SK-N-SH (cell line): ENCODE results near the gene DHX35. TPM values are rescaled to one million over a fixed set of nuclear protein-coding genes. Genes with fewer than 3 reads are reported as not detected.

Source experiments
- CTCF ChIA-PET: fragments of 300-600, 350-600 bp; formaldehyde crosslinking; extraction: SDS; loops from one replicate; lab custom pipeline; 2021; lab: Yijun Ruan, JAX
- POLR2A ChIA-PET: fragments of 350-600 bp; sonication (Branson Sonifier 250); formaldehyde crosslinking; extraction: SDS; loops from one replicate; lab custom pipeline; 2020; ENCODE audit warnings: antibody characterized with exemption, inconsistent platforms; lab: Yijun Ruan, JAX
- DNase-seq: peaks from one replicate; pipeline ENCODE4 v3.0.0; 2012
- H2AFZ ChIP-seq: fragments of 200-600 bp; sonication (generic); 2 replicates; pipeline ENCODE4 v1.8.1; 2016; ENCODE audit warnings: antibody characterized with exemption, mild to moderate bottlenecking, low read depth
- H3F3A ChIP-seq: fragments of 200-600 bp; sonication (generic); replicated peaks from 2 replicates; pipeline ENCODE3; 2016; ENCODE audit warnings: antibody characterized with exemption, mild to moderate bottlenecking; ENCODE audit not compliant: insufficient read depth
- H3K27ac ChIP-seq, 2 experiments: fragments of 200-500 bp in 1 of 2; fragments of 200-600 bp in 1 of 2; sonication (Bioruptor generic) in 1 of 2; sonication (generic), shearing (Covaris generic) in 1 of 2; 2 replicates each; pipeline versions ENCODE4 v1.5.1 to v1.6.1; 2014 to 2016; ENCODE audit warnings: low read depth in 2 of 2, inconsistent platforms in 1 of 2, low read length in 1 of 2, mild to moderate bottlenecking in 1 of 2, mixed read lengths in 1 of 2
- H3K27me3 ChIP-seq: fragments of 200-600 bp; sonication (generic), shearing (Covaris generic); 2 replicates; pipeline ENCODE4 v1.6.1; 2016; ENCODE audit warnings: mixed run types; ENCODE audit not compliant: insufficient read depth
- H3K36me3 ChIP-seq, 2 experiments: fragments of 200-500 bp in 1 of 2; fragments of 200-600 bp in 1 of 2; sonication (Bioruptor generic) in 1 of 2; sonication (generic) in 1 of 2; replicated peaks in 1 of 2; 2 replicates each; pipeline versions ENCODE3 to v1.5.1; 2014 to 2016; ENCODE audit warnings: low read length in 1 of 2, mild to moderate bottlenecking in 1 of 2; ENCODE audit not compliant: insufficient read depth in 2 of 2, control insufficient read depth in 1 of 2
- H3K4me1 ChIP-seq, 2 experiments: fragments of 200-500 bp in 1 of 2; fragments of 200-600 bp in 1 of 2; sonication (Bioruptor generic) in 1 of 2; sonication (generic), shearing (Covaris generic) in 1 of 2; 2 replicates each; pipeline versions ENCODE4 v1.5.1 to v1.6.1; 2014 to 2016; ENCODE audit warnings: low read depth in 1 of 2, low read length in 1 of 2, mixed run types in 1 of 2; ENCODE audit not compliant: insufficient read depth in 2 of 2, control insufficient read depth in 1 of 2
- H3K4me2 ChIP-seq: fragments of 200-600 bp; sonication (generic), shearing (Covaris generic); 2 replicates; pipeline ENCODE4 v1.6.1; 2017; ENCODE audit warnings: mixed run types
- H3K4me3 ChIP-seq, 2 experiments: fragments of 200-500 bp in 1 of 2; fragments of 200-600 bp in 1 of 2; sonication (Bioruptor generic) in 1 of 2; sonication (generic), shearing (Covaris generic) in 1 of 2; 2 replicates each; pipeline versions ENCODE4 v1.5.1 to v1.8.1; 2014 to 2016; ENCODE audit warnings: low read depth in 2 of 2, inconsistent platforms in 1 of 2, low read length in 1 of 2, mild to moderate bottlenecking in 1 of 2, mixed read lengths in 1 of 2, moderate library complexity in 1 of 2
- H3K79me2 ChIP-seq: fragments of 200-600 bp; sonication (generic); 2 replicates; pipeline ENCODE4 v1.8.1; 2017; ENCODE audit warnings: mild to moderate bottlenecking; ENCODE audit not compliant: insufficient read depth
- H3K9ac ChIP-seq: fragments of 200-600 bp; sonication (generic); 2 replicates; pipeline ENCODE4 v1.6.1; 2017; ENCODE audit warnings: mixed run types
- H3K9me2 ChIP-seq: fragments of 200-600 bp; sonication (generic); 2 replicates; pipeline ENCODE4 v1.6.1; 2017; ENCODE audit warnings: mixed run types
- H3K9me3 ChIP-seq: fragments of 200-600 bp; sonication (generic); 2 replicates; pipeline ENCODE4 v1.6.1; 2017; ENCODE audit warnings: mixed run types, mild to moderate bottlenecking, moderate library complexity
- H4K20me1 ChIP-seq: fragments of 200-600 bp; sonication (generic); 2 replicates; pipeline ENCODE4 v1.6.1; 2017; ENCODE audit warnings: mild to moderate bottlenecking, mixed run types; ENCODE audit not compliant: insufficient read depth
- CHD2 ChIP-seq: fragments of 150-350 bp; IDR thresholded peaks from 2 replicates; pipeline ENCODE4 v1.6.1; 2018; ENCODE audit warnings: low read length; ENCODE audit not compliant: partially characterized antibody
- ELF1 ChIP-seq: IDR thresholded peaks from 2 replicates; pipeline ENCODE4 v1.4.0; 2012
- EP300 ChIP-seq, 2 experiments: IDR thresholded peaks; 2 replicates each; pipeline versions ENCODE4 v1.4.0 to v1.6.1; 2012; ENCODE audit warnings: borderline replicate concordance in 1 of 2, low read depth in 1 of 2, low read length in 1 of 2
- FOXJ3 ChIP-seq: sonication (generic); formaldehyde crosslinking; IDR thresholded peaks from 2 replicates; pipeline ENCODE4 v1.5.1; 2020; ENCODE audit warnings: mild to moderate bottlenecking, missing genetic modification reagents
- GABPA ChIP-seq: IDR thresholded peaks from 2 replicates; pipeline ENCODE4 v1.4.0; 2012; ENCODE audit warnings: low read depth, mild to moderate bottlenecking
- JUND ChIP-seq: IDR thresholded peaks from 2 replicates; pipeline ENCODE4 v1.4.0; 2012
- MEF2A ChIP-seq: IDR thresholded peaks from 2 replicates; pipeline ENCODE4 v1.4.0; 2012; ENCODE audit warnings: low read depth, borderline replicate concordance
- MXI1 ChIP-seq: IDR thresholded peaks from 2 replicates; pipeline ENCODE4 v1.6.1; 2012; ENCODE audit warnings: mild to moderate bottlenecking, low read depth, low read length, improper control_type of control experiment
- NFIC ChIP-seq: IDR thresholded peaks from 2 replicates; pipeline ENCODE4 v1.4.0; 2012; ENCODE audit warnings: borderline replicate concordance
- RAD21 ChIP-seq: IDR thresholded peaks from 2 replicates; pipeline ENCODE4 v1.6.1; 2012; ENCODE audit warnings: mild to moderate bottlenecking, low read length
- RCOR1 ChIP-seq: fragments of 150-350 bp; IDR thresholded peaks from 2 replicates; pipeline ENCODE4 v1.6.1; 2017; ENCODE audit warnings: antibody characterized with exemption, low read length
- RFX5 ChIP-seq: IDR thresholded peaks from 2 replicates; pipeline ENCODE4 v1.6.1; 2012; ENCODE audit warnings: mild to moderate bottlenecking, improper control_type of control experiment, low read length
- RXRA ChIP-seq: IDR thresholded peaks from 2 replicates; pipeline ENCODE4 v1.4.0; 2012; ENCODE audit warnings: low read depth, mild to moderate bottlenecking, borderline replicate concordance
- SIN3A ChIP-seq: IDR thresholded peaks from 2 replicates; pipeline ENCODE4 v1.6.1; 2012; ENCODE audit warnings: low read depth, mild to moderate bottlenecking, low read length, moderate library complexity, borderline replicate concordance
- TCF12 ChIP-seq: IDR thresholded peaks from 2 replicates; pipeline ENCODE4 v1.4.0; 2012
- YY1 ChIP-seq: IDR thresholded peaks from 2 replicates; pipeline ENCODE4 v1.4.0; 2012; ENCODE audit warnings: low read depth, mild to moderate bottlenecking
- WGBS: methylation state at CpG from one replicate; pipeline ENCODE4 v1.1.6; 2017; ENCODE audit warnings: low lambda C conversion rate; 5-methylcytosine and 5-hydroxymethylcytosine counted together
- polyA plus RNA-seq, 3 experiments: library from polyadenylated mRNA; depleted of rRNA; stranded (reverse); fragments of >200 nt; gene quantifications; 2 replicates each; pipeline ENCODE4 v1.2.3, GENCODE V29; 2012
- TF ChIP-seq, protein P1 (sequence below): IDR thresholded peaks from 2 replicates; pipeline ENCODE4 v1.4.0; 2012; ENCODE audit warnings: low read depth, borderline replicate concordance
- TF ChIP-seq, protein P2 (sequence below): IDR thresholded peaks from 2 replicates; pipeline ENCODE4 v1.4.0; 2012; ENCODE audit warnings: low read depth, borderline replicate concordance
- TF ChIP-seq, protein P3 (sequence below): fragments of 150-350 bp; IDR thresholded peaks from 2 replicates; pipeline ENCODE4 v1.6.1; 2017; ENCODE audit warnings: antibody characterized with exemption, low read length, low read depth, borderline replicate concordance
- TF ChIP-seq, protein P4 (sequence below): fragments of 200-600 bp; sonication (generic); IDR thresholded peaks from 2 replicates; pipeline ENCODE4 v1.6.1; 2017; ENCODE audit warnings: antibody characterized with exemption, mild to moderate bottlenecking, moderate library complexity
- TF ChIP-seq, protein P5 (sequence below): IDR thresholded peaks from 2 replicates; pipeline ENCODE4; 2012

DHX35 gene
- polyA plus RNA-seq, 1 of the 3 experiments (the other 2 are of a cell fraction): 17.1 TPM

DNA sequence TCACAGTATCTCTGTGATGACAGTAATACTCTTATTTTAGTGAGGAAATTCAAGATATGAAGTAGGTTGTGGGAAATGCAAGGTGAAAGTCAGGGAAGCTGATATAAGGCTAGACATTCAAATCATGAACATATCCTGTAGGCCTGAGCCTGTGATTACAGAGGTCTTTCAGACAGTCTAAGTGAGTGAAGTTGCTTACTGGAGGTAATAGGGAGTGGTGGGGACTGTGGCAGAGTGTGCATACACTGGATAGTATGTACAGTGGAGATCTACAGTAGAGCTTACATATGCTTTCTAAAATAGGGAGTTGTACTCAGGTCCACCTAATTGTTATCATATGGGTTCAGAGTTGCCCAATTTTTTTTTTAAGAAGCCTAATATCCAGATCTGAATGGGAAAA, 3.1 kb downstream of the DHX35 start:
- CTCF ChIA-PET: no interaction called here
- Histone ChIP-seq H3K4me1 (peaks cover 9 to 15% of the 10 kb centered on the region in 2 experiments; a peak in 3 of 4 replicates), H2AFZ (no peak overlapping the region), H3K9ac (no peak overlapping the region), H4K20me1 (no peaks in the 10 kb centered on the region), H3K9me3 (no peaks in the 10 kb centered on the region), H3K27ac (no peak overlapping the region), H3K79me2 (peaks cover 65% of the 10 kb centered on the region), H3K27me3 (no peaks in the 10 kb centered on the region), H3K4me2 (no peak overlapping the region), H3K36me3 (peaks cover 7 to 17% of the 10 kb centered on the region in 2 experiments), H3K4me3 (no peak overlapping the region), H3K9me2 (no peaks in the 10 kb centered on the region), H3F3A (peaks cover 21% of the 10 kb centered on the region)
- POLR2A ChIA-PET: no interaction called here
- TF ChIP-seq, protein P1, sequence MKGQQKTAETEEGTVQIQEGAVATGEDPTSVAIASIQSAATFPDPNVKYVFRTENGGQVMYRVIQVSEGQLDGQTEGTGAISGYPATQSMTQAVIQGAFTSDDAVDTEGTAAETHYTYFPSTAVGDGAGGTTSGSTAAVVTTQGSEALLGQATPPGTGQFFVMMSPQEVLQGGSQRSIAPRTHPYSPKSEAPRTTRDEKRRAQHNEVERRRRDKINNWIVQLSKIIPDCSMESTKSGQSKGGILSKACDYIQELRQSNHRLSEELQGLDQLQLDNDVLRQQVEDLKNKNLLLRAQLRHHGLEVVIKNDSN: no peak
- TF ChIP-seq RXRA (no peak), RFX5 (no peak), RCOR1 (no peak), MXI1 (no peak), ELF1 (no peak), TCF12 (no peak), JUND (no peak), GABPA (no peak), SIN3A (no peak), RAD21 (no peak)
- TF ChIP-seq, protein P2, sequence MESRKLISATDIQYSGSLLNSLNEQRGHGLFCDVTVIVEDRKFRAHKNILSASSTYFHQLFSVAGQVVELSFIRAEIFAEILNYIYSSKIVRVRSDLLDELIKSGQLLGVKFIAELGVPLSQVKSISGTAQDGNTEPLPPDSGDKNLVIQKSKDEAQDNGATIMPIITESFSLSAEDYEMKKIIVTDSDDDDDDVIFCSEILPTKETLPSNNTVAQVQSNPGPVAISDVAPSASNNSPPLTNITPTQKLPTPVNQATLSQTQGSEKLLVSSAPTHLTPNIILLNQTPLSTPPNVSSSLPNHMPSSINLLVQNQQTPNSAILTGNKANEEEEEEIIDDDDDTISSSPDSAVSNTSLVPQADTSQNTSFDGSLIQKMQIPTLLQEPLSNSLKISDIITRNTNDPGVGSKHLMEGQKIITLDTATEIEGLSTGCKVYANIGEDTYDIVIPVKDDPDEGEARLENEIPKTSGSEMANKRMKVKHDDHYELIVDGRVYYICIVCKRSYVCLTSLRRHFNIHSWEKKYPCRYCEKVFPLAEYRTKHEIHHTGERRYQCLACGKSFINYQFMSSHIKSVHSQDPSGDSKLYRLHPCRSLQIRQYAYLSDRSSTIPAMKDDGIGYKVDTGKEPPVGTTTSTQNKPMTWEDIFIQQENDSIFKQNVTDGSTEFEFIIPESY: no peak
- DNase-seq: no peak

DNA sequence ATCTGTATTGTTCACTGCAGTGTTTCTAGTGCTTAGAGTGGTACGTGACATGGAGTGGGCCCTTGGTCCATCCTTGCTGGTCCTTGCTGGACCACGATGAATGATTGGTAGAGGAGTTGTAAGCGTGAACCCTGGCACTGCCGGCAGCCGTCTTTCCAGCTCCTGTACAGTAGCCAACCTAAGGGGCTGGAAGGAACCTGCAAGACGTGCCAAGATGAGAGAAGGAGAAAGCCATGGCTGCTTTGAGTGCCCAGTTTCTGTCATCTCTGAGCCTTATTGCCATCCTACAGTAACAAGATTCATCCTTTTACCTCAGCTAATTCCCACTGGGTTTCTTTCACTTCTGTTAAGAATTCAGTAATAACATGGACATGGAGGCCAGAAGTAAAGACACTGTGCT, 5.9 kb downstream of the DHX35 start:
- peaks cover 75% of the 10 kb centered on the region for H3K79me2 ChIP-seq
- no peaks in the 10 kb centered on the region for H3K9me3 ChIP-seq
- 100% methylated on average over 6 of the region's 6 CpGs for WGBS
- ChIA-PET POLR2A (no interaction called here), CTCF (interaction anchor here (0.9 kb wide), 1 partner anchor 42 kb away, joined by 3 read pairs; the partner anchor contains the start of gene FAM83D)
- H3K9me2 ChIP-seq: no peaks in the 10 kb centered on the region
- no peak overlapping the region for H3K4me2 ChIP-seq
- H3K27me3 ChIP-seq: no peaks in the 10 kb centered on the region
- peaks cover 19 to 26% of the 10 kb centered on the region in 2 experiments for H3K36me3 ChIP-seq
- peaks cover 2 to 19% of the 10 kb centered on the region in 2 experiments; a peak in 2 of 4 replicates for H3K4me1 ChIP-seq
- peaks cover 11% of the 10 kb centered on the region for H3F3A ChIP-seq
- H2AFZ ChIP-seq: no peak overlapping the region
- H3K4me3 ChIP-seq: no peak overlapping the region
- H3K27ac ChIP-seq: no peak overlapping the region
- DNase-seq: no peak
- no peak overlapping the region for H3K9ac ChIP-seq
- H4K20me1 ChIP-seq: no peaks in the 10 kb centered on the region
- TF ChIP-seq FOXJ3 (no peak), RFX5 (no peak), SIN3A (no peak), NFIC (no peak), YY1 (no peak), MXI1 (no peak), MEF2A (no peak), EP300 (IDR thresholded peaks at IDR 0.05; ENCODE audit: borderline replicate concordance in 1 of 2, low read depth in 1 of 2, low read length in 1 of 2) (no peak), CHD2 (no peak)
- TF ChIP-seq, protein P3, sequence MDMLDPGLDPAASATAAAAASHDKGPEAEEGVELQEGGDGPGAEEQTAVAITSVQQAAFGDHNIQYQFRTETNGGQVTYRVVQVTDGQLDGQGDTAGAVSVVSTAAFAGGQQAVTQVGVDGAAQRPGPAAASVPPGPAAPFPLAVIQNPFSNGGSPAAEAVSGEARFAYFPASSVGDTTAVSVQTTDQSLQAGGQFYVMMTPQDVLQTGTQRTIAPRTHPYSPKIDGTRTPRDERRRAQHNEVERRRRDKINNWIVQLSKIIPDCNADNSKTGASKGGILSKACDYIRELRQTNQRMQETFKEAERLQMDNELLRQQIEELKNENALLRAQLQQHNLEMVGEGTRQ: no peak
- TF ChIP-seq, protein P4, sequence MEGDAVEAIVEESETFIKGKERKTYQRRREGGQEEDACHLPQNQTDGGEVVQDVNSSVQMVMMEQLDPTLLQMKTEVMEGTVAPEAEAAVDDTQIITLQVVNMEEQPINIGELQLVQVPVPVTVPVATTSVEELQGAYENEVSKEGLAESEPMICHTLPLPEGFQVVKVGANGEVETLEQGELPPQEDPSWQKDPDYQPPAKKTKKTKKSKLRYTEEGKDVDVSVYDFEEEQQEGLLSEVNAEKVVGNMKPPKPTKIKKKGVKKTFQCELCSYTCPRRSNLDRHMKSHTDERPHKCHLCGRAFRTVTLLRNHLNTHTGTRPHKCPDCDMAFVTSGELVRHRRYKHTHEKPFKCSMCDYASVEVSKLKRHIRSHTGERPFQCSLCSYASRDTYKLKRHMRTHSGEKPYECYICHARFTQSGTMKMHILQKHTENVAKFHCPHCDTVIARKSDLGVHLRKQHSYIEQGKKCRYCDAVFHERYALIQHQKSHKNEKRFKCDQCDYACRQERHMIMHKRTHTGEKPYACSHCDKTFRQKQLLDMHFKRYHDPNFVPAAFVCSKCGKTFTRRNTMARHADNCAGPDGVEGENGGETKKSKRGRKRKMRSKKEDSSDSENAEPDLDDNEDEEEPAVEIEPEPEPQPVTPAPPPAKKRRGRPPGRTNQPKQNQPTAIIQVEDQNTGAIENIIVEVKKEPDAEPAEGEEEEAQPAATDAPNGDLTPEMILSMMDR: no peak
- TF ChIP-seq, protein P5, sequence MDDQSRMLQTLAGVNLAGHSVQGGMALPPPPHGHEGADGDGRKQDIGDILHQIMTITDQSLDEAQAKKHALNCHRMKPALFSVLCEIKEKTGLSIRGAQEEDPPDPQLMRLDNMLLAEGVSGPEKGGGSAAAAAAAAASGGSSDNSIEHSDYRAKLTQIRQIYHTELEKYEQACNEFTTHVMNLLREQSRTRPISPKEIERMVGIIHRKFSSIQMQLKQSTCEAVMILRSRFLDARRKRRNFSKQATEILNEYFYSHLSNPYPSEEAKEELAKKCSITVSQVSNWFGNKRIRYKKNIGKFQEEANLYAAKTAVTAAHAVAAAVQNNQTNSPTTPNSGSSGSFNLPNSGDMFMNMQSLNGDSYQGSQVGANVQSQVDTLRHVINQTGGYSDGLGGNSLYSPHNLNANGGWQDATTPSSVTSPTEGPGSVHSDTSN: no peak
